Spleen (tissue), 11 donors: Measurements from ENCODE around the gene MRPL19. TPM values are rescaled to one million over a fixed set of nuclear protein-coding genes. Genes with fewer than 3 reads are reported as not detected.
"Not testable (repeated sequence)": the region's sequence is repeated elsewhere in the genome, so short reads cannot be mapped to it uniquely, and the experiment has no call there.

ENCODE experiments used
- DNase-seq: peaks from one replicate; pipeline ENCODE4 v3.0.0-alpha.2; 2020
- H3K27ac ChIP-seq, 8 donors: fragments of 200-600 bp; sonication (generic) in 7 of 8; 1 replicate in 4 of 8; 2 replicates in 4 of 8; pipeline versions ENCODE4 v1.5.0 to v1.8.0; 2016 to 2021; ENCODE audit warnings: inconsistent platforms in 4 of 8, mild to moderate bottlenecking in 4 of 8, moderate library complexity in 1 of 8
- H3K27me3 ChIP-seq, 7 donors: fragments of 200-600 bp; sonication (generic) in 6 of 7; replicated peaks in 1 of 7; 1 replicate in 4 of 7; 2 replicates in 3 of 7; pipeline versions ENCODE4 v1.5.0 to v1.8.0; 2016 to 2021; ENCODE audit warnings: inconsistent platforms in 3 of 7, mild to moderate bottlenecking in 1 of 7
- H3K36me3 ChIP-seq, 6 donors: fragments of 200-600 bp; sonication (generic) in 5 of 6; 1 replicate in 4 of 6; 2 replicates in 2 of 6; pipeline versions ENCODE4 v1.5.0 to v1.8.0; 2016 to 2021; ENCODE audit warnings: inconsistent platforms in 2 of 6
- H3K4me1 ChIP-seq, 6 donors: fragments of 200-600 bp; sonication (generic) in 5 of 6; 1 replicate in 3 of 6; 2 replicates in 3 of 6; pipeline versions ENCODE4 v1.5.0 to v1.8.0; 2016 to 2021; ENCODE audit warnings: inconsistent platforms in 3 of 6
- H3K4me3 ChIP-seq, 8 donors: fragments of 200-600 bp; sonication (generic) in 7 of 8; 1 replicate in 4 of 8; 2 replicates in 4 of 8; pipeline versions ENCODE4 v1.5.0 to v1.8.0; 2016 to 2021; ENCODE audit warnings: inconsistent platforms in 4 of 8, mild to moderate bottlenecking in 4 of 8, moderate library complexity in 2 of 8
- H3K9me3 ChIP-seq, 8 donors: fragments of 200-600 bp; sonication (generic) in 7 of 8; 1 replicate in 4 of 8; 2 replicates in 4 of 8; pipeline versions ENCODE4 v1.5.0 to v1.8.0; 2016 to 2021; ENCODE audit warnings: inconsistent platforms in 4 of 8
- CTCF ChIP-seq, 11 experiments: fragments of 200-600 bp in 7 of 11; fragments of 450-650 bp in 4 of 11; sonication (generic) in 4 of 11; IDR thresholded peaks in 8 of 11; conservative IDR thresholded peaks in 3 of 11; 1 replicate in 7 of 11; 2 replicates in 4 of 11; pipeline versions ENCODE4 v1.4.0 to v1.8.0; 2016 to 2021; ENCODE audit warnings: antibody characterized with exemption in 11 of 11, inconsistent platforms in 4 of 11, mild to moderate bottlenecking in 1 of 11
- POLR2A ChIP-seq, 3 donors: fragments of 450-650 bp; IDR thresholded peaks; one replicate each; pipeline ENCODE4 v1.5.1; 2017; ENCODE audit warnings: antibody characterized with exemption in 3 of 3, mild to moderate bottlenecking in 1 of 3
- POLR2AphosphoS5 ChIP-seq, 3 donors: sonication (generic); formaldehyde crosslinking; IDR thresholded peaks; one replicate each; pipeline ENCODE4 v1.5.1; 2017; ENCODE audit warnings: antibody characterized with exemption in 3 of 3
- WGBS, 5 donors: extraction: QIAGEN DNeasy Blood & Tissue Kit in 3 of 5; methylation state at CpG; one replicate each; pipeline versions ENCODE4 v1.1.5 to v1.1.7; 2013 to 2018; 5-methylcytosine and 5-hydroxymethylcytosine counted together
- intact Hi-C: fragments of 100-400 bp; cut with DNase I; formaldehyde crosslinking; loops from one replicate; pipeline ENCODE4 v1.15.0; 2023; ENCODE audit warnings: low total_unique reads
- polyA plus RNA-seq, 3 donors: library from polyadenylated mRNA; stranded (reverse); fragments of 200-250 nt; gene quantifications; one replicate each; pipeline ENCODE4 v1.2.1, GENCODE V29; 2013
- total RNA-seq, 7 donors: library from RNA; depleted of rRNA in 3 of 7; stranded (reverse); fragments of >200 nt in 3 of 7; fragmentation: NEBNext Ultra II Directional in 4 of 7; extraction: Animal tissue kit (Norgen Biotek cat#: 25700) in 4 of 7; gene quantifications; one replicate each; pipeline versions ENCODE4 v1.1.0 to v1.2.1, GENCODE V29; 2016 to 2021
- donor health status: healthy with polysubstance abuse.
- donor health status: DM: no; HTN: no; CAD: no; lungs with moderate emphysema.
- donor health status: DM: no; HTN: no; CAD: no.
- donor health status: Bipolar disorder and iron deficiency.
- donor health status: healthy.
- donor health status: DM: no; HTN: no; CAD: no.
- donor health status: DM: yes; HTN: yes; CAD: no.

MRPL19 gene
- total and polyA plus RNA-seq, 10 donors = 11.5 to 39.6 (median 31.8) TPM

GRCh38 chr2:75679556-75679955, 33.0 kb downstream of the MRPL19 start:
- WGBS, 5 donors = 81 to 94% (median 83%) methylated on average over 1 of the region's 1 CpG
- TF ChIP-seq POLR2A (IDR thresholded peaks at IDR 0.05) = no peak
- TF ChIP-seq CTCF (IDR thresholded peaks at IDR 0.05 in 8 of 11, conservative IDR thresholded peaks at IDR 0.05 in 3 of 11) = no peak
- no peak for TF ChIP-seq POLR2AphosphoS5 (IDR thresholded peaks at IDR 0.05)
- intact Hi-C loops = loop anchor here (5.0 kb wide), 1 partner anchor 37 kb away; no protein-coding TSS in a partner anchor

GRCh38 chr2:75680402-75680801, 33.8 kb downstream of the MRPL19 start:
- Histone ChIP-seq H3K4me1 (peaks cover 0 to 8% (median 2%) of the 10 kb centered on the region in 6 donors), H3K4me3 (no peak overlapping the region), H3K27me3 (no peaks in the 10 kb centered on the region), H3K9me3 (no peaks in the 10 kb centered on the region), H3K36me3 (peaks cover 0 to 50% (median 17%) of the 10 kb centered on the region in 6 donors), H3K27ac (no peak overlapping the region)
- WGBS, 5 donors = 89 to 100% (median 97%) methylated on average over 1 of the region's 1 CpG
- no peak for DNase-seq
- intact Hi-C loops = no loop called here
- TF ChIP-seq POLR2AphosphoS5 (IDR thresholded peaks at IDR 0.05) (no peak), CTCF (IDR thresholded peaks at IDR 0.05 in 8 of 11, conservative IDR thresholded peaks at IDR 0.05 in 3 of 11) (no peak), POLR2A (IDR thresholded peaks at IDR 0.05) (no peak)

More at GRCh38 chr2:75679556-75679955, 33.0 kb downstream of the MRPL19 start:
- H3K27ac ChIP-seq = no peak overlapping the region
- no peak overlapping the region for H3K4me3 ChIP-seq
- no peaks in the 10 kb centered on the region for H3K27me3 ChIP-seq
- peaks cover 0 to 8% (median 2%) of the 10 kb centered on the region in 6 donors for H3K4me1 ChIP-seq
- H3K9me3 ChIP-seq = no peaks in the 10 kb centered on the region
- no peak for DNase-seq
- peaks cover 0 to 42% (median 17%) of the 10 kb centered on the region in 6 donors for H3K36me3 ChIP-seq

- WGBS, 5 donors = 96 to 99% (median 97%) methylated on average over 5 of the region's 5 CpGs
- H3K9me3 ChIP-seq, intact Hi-C loops, H3K4me1 ChIP-seq, H3K27ac ChIP-seq, H3K27me3 ChIP-seq, DNase-seq, H3K4me3 ChIP-seq: not testable (repeated sequence)
- H3K36me3 ChIP-seq = peaks cover 0 to 79% (median 38%) of the 10 kb centered on the region in 6 donors
Measured at GRCh38 chr2:75683430-75683829, 36.8 kb downstream of the MRPL19 start.

GRCh38 chr2:75688196-75688595, 41.6 kb downstream of the MRPL19 start:
- Histone ChIP-seq H3K27ac (no peak overlapping the region), H3K4me1 (no peaks in the 10 kb centered on the region), H3K9me3 (no peaks in the 10 kb centered on the region), H3K36me3 (peaks cover 3 to 90% (median 58%) of the 10 kb centered on the region in 6 donors), H3K27me3 (no peaks in the 10 kb centered on the region), H3K4me3 (no peak overlapping the region)
- intact Hi-C loops = no loop called here
- WGBS, 5 donors = 91 to 97% (median 96%) methylated on average over 1 of the region's 1 CpG
- TF ChIP-seq CTCF (IDR thresholded peaks at IDR 0.05 in 8 of 11, conservative IDR thresholded peaks at IDR 0.05 in 3 of 11) = no peak
- no peak for TF ChIP-seq POLR2AphosphoS5 (IDR thresholded peaks at IDR 0.05)
- TF ChIP-seq POLR2A (IDR thresholded peaks at IDR 0.05) = no peak
- no peak for DNase-seq

GRCh38 chr2:75698918-75699317, 52.3 kb downstream of the MRPL19 start:
- H3K27ac ChIP-seq = no peak overlapping the region
- 80 to 100% (median 95%) methylated on average over 2 of the region's 2 CpGs for WGBS, 5 donors
- no peak for DNase-seq
- H3K27me3 ChIP-seq = no peaks in the 10 kb centered on the region
- peaks cover 0 to 99% (median 70%) of the 10 kb centered on the region in 6 donors for H3K36me3 ChIP-seq
- peaks cover 0 to 6% (median 0%) of the 10 kb centered on the region in 8 donors for H3K9me3 ChIP-seq
- H3K4me1 ChIP-seq = no peaks in the 10 kb centered on the region
- H3K4me3 ChIP-seq = no peak overlapping the region
- TF ChIP-seq CTCF (IDR thresholded peaks at IDR 0.05 in 8 of 11, conservative IDR thresholded peaks at IDR 0.05 in 3 of 11) (no peak), POLR2AphosphoS5 (IDR thresholded peaks at IDR 0.05) (no peak), POLR2A (IDR thresholded peaks at IDR 0.05) (no peak)
- intact Hi-C loops = no loop called here
